MM.1S (cell line): Measurements from ENCODE around the gene OAS1.

Experiments
- CTCF ChIP-seq: fragments of 300-600 bp; sonication (generic); IDR thresholded peaks from 2 replicates; pipeline ENCODE4 v1.5.1; 2016; ENCODE audit warnings: antibody characterized with exemption, low read length, mixed read lengths
- EZH2phosphoT487 ChIP-seq: fragments of 300-600 bp; sonication (generic); IDR thresholded peaks from 2 replicates; pipeline ENCODE4 v1.6.1; 2018; ENCODE audit warnings: antibody characterized with exemption, low read length

GRCh38 chr12:112937741-112938719 is 31.3 kb downstream of the OAS1 start, which contains the start of gene OAS3:
- TF ChIP-seq CTCF = no peak
- TF ChIP-seq EZH2phosphoT487 = no peak
